ENCODE data around the gene KLHL29.

The KLHL29 gene

DNA sequence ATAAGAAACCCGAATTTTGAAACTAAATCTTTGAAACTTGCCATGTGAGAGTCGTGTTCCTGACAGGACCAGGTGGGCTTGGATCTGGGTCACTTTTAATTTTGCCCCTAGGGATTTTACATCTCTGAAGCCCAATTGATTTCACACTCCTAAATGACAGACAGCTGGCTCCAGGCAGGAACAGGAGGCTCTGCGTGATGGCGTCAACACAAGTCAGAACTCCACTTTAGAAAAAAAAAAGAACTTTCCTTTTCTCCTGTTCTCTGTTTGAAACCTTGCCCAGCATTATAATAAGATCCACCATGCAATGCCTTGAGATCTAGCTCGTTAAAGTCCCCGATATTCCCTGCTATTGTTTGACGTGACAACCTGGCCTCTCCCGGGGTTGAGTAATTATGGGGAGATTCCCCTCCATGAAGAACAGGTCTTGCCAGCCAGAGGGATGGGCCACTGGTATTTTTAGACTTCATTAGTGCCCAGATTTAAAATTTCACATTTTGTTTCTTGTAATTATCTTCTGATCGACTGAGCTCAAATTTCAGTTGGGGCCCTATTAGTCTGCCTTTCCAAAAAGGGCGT is 260.3 kb downstream of the KLHL29 start:
- no peak for DNase-seq

DNA sequence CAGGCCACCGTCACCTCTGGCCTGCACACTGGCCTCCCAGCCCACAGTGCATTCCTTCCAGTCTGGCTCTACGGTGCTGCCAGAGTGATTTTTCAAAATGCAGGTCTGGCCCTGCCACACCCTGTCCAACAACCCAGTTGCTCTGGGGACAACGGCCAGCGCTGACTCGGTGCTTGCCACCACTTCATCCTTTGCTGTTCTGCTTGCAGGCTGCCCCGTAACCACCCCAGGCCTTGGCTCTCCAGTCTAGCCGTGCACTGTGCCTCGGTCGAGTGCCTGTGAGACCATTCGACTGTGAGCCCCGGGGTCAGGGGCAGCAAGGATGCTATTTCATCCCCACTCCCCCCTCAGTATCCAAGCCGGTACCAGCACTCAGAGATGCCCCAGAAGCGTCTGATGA is 262.6 kb downstream of the KLHL29 start:
- no peak for DNase-seq

DNA sequence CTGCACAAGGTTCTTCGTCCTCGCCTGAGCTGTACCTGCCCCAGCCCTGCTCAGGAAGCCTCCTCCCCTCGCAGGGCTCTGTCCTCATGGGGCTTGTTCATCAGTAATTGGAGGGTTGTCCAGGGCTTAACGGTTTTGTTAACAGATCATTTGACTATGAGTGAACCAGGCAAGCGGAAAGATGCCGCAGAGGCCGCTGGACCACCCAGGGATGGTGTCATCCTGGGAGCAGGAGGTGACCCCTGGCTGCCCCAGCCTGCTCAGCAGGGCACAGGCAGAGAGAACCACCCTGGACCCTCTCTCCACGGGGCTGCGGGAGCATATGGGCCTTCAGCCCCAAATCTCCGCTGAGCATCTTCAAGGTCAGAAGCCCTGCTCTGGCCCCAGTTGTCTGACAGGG is 264.3 kb downstream of the KLHL29 start:
- no peak for DNase-seq

GRCh38 chr2:23649819-23650218 is 264.8 kb downstream of the KLHL29 start:
- DNase-seq = no peak

DNA sequence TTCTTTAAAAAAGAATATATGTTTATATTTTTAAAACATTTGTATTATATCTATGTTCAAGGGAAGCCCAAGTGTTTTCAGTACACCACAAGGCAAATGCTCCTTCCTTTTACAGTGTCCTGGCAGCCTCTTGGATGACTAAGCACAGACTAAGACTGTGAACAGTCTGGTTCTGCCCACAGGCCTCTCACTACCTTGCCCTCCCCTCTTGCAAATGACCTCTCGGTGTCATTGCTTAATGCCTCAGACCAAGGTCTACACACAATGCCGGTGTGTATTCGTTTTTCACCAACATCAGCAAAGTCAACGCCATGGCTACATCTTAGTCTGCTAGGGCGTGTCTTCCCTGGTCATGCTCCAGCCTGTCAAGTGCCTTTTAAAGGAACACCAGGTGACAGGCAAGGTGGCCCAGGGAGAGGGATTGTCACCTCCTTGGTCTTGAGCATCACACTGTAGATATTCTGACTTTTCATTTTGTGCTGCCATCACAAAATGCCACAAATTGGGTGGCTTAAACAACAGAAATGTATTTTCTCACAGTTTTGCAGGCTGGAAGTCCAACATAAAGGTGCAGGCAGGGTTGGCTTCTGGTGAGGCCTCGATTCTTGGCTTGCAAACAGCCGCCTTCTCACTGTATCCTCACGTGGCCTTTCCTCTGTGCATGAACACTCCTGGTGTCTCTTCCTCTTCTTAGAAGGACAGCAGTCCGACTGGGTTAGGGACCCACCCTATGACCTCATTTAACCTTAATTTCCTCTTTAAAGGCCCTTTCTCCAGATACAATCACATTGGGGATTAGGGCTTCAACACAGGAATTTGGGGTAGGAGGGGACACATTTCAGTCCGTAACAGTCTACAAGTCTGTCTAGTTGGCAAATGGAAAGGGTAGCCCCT is 266.5 kb downstream of the KLHL29 start:
- no peak for DNase-seq

DNA sequence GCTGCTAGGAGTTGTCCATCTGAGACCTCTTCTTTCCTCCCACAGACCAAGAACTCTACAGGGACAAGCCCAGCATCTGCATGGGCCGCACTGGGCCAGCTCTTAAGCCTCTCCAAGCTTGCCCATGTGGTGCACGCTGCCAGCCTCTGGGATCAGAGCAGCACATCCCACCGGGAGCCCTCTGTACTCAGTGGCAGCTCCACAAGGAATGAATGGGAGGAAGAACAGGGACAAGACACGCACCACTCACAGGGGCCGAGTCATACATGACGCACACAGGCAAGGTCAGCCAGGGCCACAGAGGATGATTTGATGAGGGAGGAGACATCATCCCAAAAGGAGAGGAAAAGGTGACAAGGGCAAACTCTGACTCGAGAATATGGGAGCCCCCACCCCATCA is 268.3 kb downstream of the KLHL29 start:
- no peak for DNase-seq

DNA sequence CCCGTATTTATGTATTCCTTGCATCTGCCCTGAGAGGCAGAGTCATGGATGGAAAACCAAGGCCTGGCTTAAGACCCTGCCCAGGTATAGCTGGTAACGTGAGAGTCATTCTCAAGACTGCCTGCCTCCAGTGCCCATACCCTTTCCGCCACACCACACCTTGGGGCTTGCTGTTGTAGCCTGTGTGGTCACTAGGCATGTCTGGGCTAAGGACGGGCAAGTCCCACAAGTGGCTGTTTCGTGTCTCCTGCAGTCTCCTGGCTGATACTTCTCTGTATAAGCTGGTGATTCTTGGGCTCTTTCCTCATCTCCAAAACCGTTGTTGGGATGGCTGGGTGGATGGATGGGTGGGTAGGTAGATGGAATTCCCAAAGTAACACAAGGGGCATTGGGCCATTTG is 269.8 kb downstream of the KLHL29 start:
- no peak for DNase-seq

- DNase-seq = no peak
Observed at GRCh38 chr2:23655934-23656596, 271.1 kb downstream of the KLHL29 start.

- DNase-seq = no peak
Observed at GRCh38 chr2:23656597-23656973, 271.6 kb downstream of the KLHL29 start.

GRCh38 chr2:23657371-23657770 is 272.4 kb downstream of the KLHL29 start:
- no peak for DNase-seq

- DNase-seq = no peak
Observed at GRCh38 chr2:23657934-23658333, 273.0 kb downstream of the KLHL29 start.

GRCh38 chr2:23658466-23658942 is 273.5 kb downstream of the KLHL29 start:
- no peak for DNase-seq

DNA sequence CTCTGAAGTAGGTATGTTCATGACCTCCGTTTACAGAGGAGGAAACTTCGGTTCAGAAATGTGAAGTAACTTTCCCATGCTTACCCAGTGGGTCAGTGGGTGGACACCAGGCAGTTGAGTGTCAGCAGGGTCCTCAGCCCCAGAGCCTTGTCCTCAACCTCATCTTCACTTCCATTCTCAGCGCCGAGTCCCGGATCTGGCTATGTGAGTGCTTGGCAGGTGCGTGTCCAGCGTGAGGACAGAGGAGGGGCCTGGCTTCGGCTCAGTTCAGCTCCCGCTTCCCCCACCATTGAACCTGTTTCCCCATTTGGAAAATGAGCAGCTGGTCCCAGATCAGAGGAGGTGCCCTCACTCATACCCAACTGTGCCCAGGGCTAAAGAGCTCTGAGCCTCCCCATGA is 274.3 kb downstream of the KLHL29 start:
- no peak for DNase-seq

DNA sequence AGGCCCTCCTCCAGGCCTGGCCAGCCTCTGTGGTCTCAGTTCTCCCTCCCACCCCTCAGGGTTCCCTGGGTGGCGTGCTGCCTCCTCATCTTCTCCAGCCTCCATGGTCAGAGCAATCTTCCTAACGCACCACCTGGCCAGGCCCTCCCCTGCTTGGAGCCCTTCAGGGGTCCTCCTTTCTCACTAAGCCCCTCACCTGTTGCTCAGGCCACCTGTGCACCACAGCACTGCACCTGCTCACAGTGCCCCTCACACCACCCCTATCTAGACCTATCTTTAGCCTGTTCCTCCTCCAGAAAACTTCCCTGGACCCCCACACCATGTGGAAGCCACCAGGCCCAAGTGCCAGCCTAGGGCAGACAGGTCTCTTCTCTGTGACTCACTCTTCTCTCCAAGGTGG is 274.8 kb downstream of the KLHL29 start:
- no peak for DNase-seq

DNA sequence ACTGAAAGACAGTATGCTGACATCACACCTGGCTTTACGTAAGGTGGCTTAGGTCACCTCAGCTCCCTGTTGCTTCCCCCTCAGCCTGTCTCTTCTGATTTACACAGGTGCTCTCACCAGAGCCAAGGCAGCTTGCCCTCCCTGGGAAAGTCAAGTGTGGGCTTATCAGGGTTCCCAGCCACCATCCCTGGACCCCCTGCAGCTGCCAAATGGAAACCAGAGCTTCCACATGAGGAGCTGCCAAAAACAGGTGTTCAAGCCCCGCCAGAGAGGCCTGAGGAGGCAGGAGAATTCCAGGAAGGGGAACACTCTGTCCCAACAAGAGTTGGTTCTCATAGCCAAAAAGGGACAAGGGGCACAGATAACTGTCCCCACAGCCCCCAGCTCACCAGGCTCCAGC is 275.3 kb downstream of the KLHL29 start:
- no peak for DNase-seq

GRCh38 chr2:23661276-23662050 is 276.5 kb downstream of the KLHL29 start:
- no peak for DNase-seq

DNA sequence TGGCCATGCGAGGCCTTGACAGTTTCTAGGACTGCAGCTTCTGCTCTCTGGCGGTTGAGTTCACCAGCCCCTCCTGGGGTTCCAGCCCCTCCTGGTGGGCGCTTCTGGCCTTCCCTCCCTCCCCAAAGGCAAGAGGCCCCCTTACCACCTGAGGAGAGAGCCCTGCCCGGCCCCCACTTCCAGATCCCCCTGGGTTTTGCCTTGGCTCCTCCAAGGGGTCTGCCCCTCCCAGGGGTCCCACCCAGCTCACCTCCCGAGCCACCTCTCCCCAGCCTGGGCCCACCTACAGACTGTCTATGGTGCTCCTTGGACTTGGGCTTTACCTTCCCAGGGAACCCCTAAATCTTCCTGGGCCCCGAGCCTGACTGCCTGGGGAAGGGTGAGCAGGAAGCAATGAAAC is 277.5 kb downstream of the KLHL29 start:
- no peak for DNase-seq

GRCh38 chr2:23662941-23663920 is 278.3 kb downstream of the KLHL29 start:
- DNase-seq = no peak

GRCh38 chr2:23664066-23664788 is 279.2 kb downstream of the KLHL29 start:
- no peak for DNase-seq

DNA sequence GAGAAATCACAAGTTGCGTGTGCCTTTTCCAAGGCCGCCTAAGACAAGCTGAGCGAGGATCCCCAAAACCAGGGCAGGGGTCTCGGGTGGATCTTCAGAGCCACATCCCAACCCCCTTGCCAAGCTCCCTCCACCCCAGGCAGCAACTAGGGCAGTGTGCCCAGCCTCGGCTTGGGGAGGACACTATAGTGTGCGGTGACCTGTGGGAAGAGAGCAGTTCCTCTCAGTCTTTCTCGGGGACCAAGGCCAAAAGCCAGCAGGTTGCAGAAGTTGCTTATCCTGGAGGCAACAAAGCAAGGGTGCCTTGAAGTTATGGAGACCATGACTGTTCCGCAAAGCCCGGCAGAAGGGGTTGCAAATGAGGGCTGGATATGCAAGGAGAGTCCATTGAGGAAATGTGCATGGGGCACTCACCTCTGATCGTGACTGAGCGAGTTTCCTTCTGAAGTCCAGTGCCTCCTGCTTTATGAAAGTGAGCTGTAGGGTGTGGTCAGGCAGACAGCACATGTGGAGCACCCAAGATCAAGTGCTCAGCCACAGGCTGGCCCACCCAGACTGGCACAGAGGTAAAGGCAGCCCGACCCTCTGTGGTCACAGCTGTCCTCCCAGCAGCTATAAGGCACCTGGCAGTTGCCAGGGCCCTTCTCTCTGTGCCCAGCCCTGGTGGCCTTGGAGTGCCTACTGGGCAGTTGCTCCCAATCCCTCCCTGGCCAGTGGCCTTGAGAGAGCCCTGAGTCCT is 281.4 kb downstream of the KLHL29 start:
- no peak for DNase-seq

- no peak for DNase-seq
Observed at GRCh38 chr2:23666980-23667357, 282.0 kb downstream of the KLHL29 start.
